Measurements from ENCODE around the gene GCDH. TPM values are rescaled to one million over a fixed set of nuclear protein-coding genes. Genes with fewer than 3 reads are reported as not detected.

GCDH gene
- total RNA-seq, 1 donor from 2014 or later: 30.5 TPM

DNA sequence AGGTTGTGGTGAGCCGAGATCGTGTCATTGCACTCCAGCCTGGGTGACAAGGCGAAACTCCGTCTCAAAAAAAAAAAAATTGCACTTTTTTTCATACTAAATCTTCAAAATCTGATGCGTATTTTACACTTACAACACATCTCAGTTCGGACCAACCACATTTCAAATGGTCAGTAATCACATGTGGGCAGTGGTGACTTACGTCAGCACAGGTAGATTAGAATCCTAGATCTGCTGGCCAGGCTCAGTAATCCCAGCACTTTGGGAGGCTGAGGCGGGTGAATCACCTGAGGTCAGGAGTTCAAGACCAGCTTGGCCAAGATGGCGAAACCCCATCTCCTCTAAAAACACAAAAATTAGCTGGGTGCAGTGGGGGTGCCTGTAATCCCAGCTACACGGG is 44.1 kb downstream of the GCDH start:
- ATAC-seq: no peak

DNA sequence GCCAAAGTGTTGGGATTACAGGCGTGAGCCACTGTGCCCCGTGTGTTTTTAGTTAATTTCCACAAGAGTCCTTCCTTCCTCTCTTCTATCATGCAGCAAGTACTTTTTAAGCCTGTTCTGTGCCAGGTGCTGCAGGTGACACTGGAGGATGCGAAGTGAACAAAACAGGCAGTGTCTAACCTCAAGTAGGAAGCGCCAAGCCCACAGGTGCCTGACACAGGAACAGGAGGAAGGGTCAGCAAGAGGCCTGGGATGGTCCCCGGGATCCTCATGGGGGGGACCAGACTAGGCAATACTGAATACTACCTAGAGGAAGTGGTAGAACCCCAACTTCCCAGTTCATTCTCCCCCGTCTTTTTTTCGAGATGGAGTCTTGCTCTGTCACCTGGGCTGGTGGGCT is 45.6 kb downstream of the GCDH start:
- ATAC-seq: no peak
- intact Hi-C loops (cut with micrococcal nuclease): no loop called here
- no peak for DNase-seq

More for the DNA sequence above, 44.1 kb downstream of the GCDH start:
- intact Hi-C loops (cut with micrococcal nuclease): no loop called here
- no peak for DNase-seq

GRCh38 chr19:12937093-12937926 is 46.4 kb downstream of the GCDH start:
- intact Hi-C loops (cut with micrococcal nuclease): no loop called here
- ATAC-seq (no peak), DNase-seq (no peak)

GRCh38 chr19:12937927-12938778 is 47.2 kb downstream of the GCDH start, which contains the start of gene CALR:
Gene CALR (plus strand): TSS chr19:12938609. CDS start chr19:12938680, 71 bp downstream.
- intact Hi-C loops (cut with micrococcal nuclease): no loop called here
- ATAC-seq (peak; percentile 92), DNase-seq (peak; percentile 100)

DNA sequence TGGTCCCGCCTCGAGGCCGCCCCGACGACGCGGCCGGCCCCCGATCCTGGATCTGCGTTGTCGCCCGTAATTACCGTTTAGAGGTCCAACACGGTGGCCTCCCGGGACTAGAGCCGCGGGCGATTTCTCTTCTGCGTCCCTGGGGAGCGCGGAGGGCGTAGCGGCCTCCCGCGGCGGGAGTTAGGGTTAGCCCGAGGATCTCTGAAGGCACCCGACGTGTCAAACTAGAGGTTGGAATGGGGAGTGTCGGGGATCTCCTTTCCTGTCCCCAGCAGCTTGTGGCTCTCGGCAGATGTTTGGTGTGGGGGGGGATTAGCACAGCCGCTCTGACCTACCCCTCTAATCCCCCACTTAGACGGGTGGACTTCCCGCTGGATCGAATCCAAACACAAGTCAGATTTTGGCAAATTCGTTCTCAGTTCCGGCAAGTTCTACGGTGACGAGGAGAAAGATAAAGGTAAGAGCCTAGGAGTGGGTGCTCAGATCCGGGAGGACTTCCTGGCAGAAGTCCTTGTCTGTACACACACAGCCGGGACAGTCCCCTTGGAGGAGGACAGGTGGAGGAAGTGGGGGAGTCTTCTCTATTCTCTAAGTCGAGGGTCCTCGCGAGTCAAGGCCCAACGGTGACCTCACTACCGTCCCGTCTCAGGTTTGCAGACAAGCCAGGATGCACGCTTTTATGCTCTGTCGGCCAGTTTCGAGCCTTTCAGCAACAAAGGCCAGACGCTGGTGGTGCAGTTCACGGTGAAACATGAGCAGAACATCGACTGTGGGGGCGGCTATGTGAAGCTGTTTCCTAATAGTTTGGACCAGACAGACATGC is 48.0 kb downstream of the GCDH start:
- no peak for DNase-seq
- intact Hi-C loops (cut with micrococcal nuclease): no loop called here
- peak; percentile 10 for ATAC-seq

DNA sequence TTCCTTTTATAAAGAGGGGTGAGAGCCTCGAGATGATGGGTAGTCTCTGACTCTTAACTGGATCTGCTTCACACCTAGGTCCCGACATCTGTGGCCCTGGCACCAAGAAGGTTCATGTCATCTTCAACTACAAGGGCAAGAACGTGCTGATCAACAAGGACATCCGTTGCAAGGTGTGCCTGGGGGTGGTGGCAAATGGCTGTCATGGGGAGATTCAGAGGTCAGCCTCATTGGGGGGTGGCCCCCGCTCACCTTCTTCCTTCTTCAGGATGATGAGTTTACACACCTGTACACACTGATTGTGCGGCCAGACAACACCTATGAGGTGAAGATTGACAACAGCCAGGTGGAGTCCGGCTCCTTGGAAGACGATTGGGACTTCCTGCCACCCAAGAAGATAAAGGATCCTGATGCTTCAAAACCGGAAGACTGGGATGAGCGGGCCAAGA is 49.0 kb downstream of the GCDH start:
- DNase-seq (no peak), ATAC-seq (no peak)
- intact Hi-C loops (cut with micrococcal nuclease): no loop called here

DNA sequence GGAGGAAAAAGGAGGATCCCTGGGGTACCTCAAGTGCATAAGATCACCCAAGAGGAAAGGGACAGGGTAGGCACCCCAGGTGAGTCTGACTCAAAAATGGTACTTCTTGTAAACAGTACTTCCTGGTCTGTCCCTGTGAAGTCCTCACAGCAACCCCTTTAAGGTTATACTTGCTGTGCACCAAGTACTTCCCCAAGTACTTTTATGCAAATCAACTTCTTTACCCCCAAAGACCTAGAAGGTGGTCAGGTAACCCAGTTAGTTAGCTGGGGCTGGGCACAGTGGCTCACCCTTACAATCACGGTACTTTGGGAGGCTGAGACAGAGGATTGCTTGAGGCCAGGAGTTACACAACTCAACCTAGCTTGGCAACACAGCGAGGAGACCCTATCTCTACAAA is 49.9 kb downstream of the GCDH start:
- intact Hi-C loops (cut with micrococcal nuclease): no loop called here
- DNase-seq (no peak), ATAC-seq (no peak)

DNA sequence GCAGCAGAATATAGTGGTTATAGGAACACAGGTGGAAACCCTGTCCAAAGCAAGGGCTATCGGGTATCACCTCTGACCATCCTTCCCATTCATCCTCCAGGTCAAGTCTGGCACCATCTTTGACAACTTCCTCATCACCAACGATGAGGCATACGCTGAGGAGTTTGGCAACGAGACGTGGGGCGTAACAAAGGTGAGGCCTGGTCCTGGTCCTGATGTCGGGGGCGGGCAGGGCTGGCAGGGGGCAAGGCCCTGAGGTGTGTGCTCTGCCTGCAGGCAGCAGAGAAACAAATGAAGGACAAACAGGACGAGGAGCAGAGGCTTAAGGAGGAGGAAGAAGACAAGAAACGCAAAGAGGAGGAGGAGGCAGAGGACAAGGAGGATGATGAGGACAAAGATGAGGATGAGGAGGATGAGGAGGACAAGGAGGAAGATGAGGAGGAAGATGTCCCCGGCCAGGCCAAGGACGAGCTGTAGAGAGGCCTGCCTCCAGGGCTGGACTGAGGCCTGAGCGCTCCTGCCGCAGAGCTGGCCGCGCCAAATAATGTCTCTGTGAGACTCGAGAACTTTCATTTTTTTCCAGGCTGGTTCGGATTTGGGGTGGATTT is 52.6 kb downstream of the GCDH start:
- intact Hi-C loops (cut with micrococcal nuclease): no loop called here
- DNase-seq (no peak), ATAC-seq (no peak)

GRCh38 chr19:12944104-12944674 is 53.2 kb downstream of the GCDH start:
- intact Hi-C loops (cut with micrococcal nuclease): no loop called here
- ATAC-seq: no peak

DNA sequence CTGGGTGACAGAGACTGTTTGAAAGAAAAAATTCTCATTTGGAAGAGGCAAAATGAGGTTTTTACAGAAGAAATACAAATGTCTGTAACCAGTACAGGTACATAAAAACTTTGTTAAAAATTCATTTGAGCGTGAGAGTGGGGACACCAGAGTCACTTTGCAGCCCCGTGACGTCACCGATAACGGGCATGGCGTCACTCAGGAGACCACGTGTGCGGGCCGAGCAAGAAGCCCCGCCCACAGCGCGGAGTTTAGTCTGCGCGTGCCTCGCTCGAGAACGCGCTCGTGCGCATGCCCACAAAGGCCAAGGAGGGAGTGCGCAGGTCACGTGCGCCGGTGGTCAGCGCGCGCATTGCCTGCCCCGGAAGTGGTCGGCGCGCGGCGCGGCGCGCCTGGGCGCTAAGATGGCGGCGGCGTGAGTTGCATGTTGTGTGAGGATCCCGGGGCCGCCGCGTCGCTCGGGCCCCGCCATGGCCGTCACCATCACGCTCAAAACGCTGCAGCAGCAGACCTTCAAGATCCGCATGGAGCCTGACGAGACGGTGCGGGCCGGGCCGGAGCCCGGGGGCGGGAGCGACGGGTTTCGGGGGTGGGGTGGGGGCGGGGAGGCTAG is 54.6 kb downstream of the GCDH start, which contains the start of gene RAD23A:
Gene RAD23A, plus strand, starts transcription at position 384 of the 613 bp plus-strand sequence. Its CDS starts 87 bp downstream, at position 471.
- DNase-seq (peak; percentile 100), ATAC-seq (peak; percentile 95)
- intact Hi-C loops (cut with micrococcal nuclease): no loop called here

More at GRCh38 chr19:12944104-12944674, 53.2 kb downstream of the GCDH start:
- DNase-seq: no peak

- DNase-seq: peak; percentile 84
- intact Hi-C loops (cut with micrococcal nuclease): no loop called here
Observed at GRCh38 chr19:12946092-12946721, 55.2 kb downstream of the GCDH start.

DNA sequence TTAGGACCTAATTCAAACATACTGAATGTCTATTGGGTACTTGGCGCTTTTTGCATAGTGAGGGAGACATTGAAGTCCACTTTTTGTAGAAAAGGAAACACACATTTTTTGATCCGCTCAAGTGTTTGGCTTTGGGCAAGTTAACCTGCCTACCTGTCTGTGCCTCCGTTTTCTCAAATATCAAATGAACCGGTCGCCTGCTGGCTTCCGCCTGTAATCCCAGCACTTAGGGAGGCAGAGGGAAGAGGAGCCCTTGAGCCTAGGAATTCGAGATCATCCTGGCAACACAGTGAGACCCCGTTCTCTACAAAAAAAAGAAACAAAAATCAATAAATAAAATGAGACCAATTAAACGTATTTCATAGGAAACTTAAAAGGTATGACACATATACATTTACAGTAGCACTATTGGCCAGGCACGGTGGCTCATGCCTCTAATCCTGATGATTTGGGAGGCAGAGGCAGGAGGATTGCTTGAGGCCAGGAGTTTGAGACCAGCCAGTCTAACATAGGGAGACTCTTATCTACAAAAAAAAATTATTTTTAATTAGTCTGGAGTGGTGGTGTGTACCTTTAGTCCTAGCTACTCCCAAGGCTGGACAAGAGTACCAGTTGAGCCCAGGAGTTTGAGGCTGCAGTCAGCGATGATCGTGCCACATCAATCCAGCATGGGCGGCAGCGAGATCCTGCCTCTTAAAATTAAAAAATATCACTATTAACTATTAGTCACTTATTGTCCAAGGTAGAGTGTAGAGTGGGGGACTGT is 56.0 kb downstream of the GCDH start:
- DNase-seq (no peak), ATAC-seq (no peak)
- intact Hi-C loops (cut with micrococcal nuclease): no loop called here

More at GRCh38 chr19:12946092-12946721, 55.2 kb downstream of the GCDH start:
- ATAC-seq: peak; percentile 81

DNA sequence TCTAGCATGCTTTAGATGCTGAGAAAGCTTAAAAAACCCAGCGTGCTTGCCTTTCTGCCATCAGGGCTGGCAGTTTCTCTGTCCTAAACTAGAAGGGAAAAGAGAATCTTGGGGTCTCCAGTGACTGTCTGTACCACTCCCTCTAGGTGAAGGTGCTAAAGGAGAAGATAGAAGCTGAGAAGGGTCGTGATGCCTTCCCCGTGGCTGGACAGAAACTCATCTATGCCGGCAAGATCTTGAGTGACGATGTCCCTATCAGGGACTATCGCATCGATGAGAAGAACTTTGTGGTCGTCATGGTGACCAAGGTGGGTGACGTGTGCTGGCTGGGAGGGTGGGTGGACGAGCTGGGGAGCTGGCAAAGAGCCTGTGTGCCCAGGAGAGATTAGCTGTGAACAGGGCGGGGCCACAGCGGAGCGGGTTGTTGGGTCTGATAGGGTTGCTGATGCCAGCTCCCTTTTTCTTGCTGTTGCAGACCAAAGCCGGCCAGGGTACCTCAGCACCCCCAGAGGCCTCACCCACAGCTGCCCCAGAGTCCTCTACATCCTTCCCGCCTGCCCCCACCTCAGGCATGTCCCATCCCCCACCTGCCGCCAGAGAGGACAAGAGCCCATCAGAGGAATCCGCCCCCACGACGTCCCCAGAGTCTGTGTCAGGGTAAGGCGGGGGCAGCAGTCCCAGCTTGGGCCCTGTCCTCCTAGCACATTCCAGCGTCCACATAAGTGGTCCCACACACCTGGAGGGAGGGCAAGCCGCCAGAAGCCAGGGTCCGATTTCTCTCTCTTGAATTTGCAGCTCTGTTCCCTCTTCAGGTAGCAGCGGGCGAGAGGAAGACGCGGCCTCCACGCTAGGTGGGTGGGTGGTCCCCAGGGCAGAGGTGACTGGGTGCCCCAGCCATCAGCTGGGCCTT is 57.0 kb downstream of the GCDH start:
- intact Hi-C loops (cut with micrococcal nuclease): no loop called here
- ATAC-seq (no peak), DNase-seq (peak; percentile 36)

GRCh38 chr19:12948612-12949362 is 57.8 kb downstream of the GCDH start:
- intact Hi-C loops (cut with micrococcal nuclease): no loop called here
- DNase-seq: no peak
- ATAC-seq: no peak
